HepG2 (cell line): ENCODE results near the gene SNUPN. TPM values are rescaled to one million over a fixed set of nuclear protein-coding genes. Genes with fewer than 3 reads are reported as not detected.

ENCODE experiments used
- HMGA1 ChIP-seq: sonication (generic); formaldehyde crosslinking; conservative IDR thresholded peaks from 2 replicates; pipeline ENCODE4 v1.4.0; 2020; ENCODE audit warnings: missing genetic modification reagents
- NFE2L2 ChIP-seq: fragments of 150-350 bp; IDR thresholded peaks from 2 replicates; pipeline ENCODE4 v1.6.1; 2014; ENCODE audit warnings: low read length
- ONECUT2 ChIP-seq: sonication (generic); formaldehyde crosslinking; IDR thresholded peaks from 2 replicates; pipeline ENCODE4 v1.4.0; 2020; ENCODE audit warnings: missing genetic modification reagents
- SMAD9 ChIP-seq: sonication (generic); formaldehyde crosslinking; IDR thresholded peaks from 2 replicates; pipeline ENCODE4 v1.5.1; 2020; ENCODE audit warnings: mild to moderate bottlenecking, missing genetic modification reagents
- ZNF333 ChIP-seq: sonication (generic); formaldehyde crosslinking; IDR thresholded peaks from 2 replicates; pipeline ENCODE4 v1.4.0; 2020; ENCODE audit warnings: mild to moderate bottlenecking, missing genetic modification reagents, borderline replicate concordance
- ZNF382 ChIP-seq: sonication (generic); formaldehyde crosslinking; IDR thresholded peaks from 2 replicates; pipeline ENCODE4 v1.5.0; 2020; ENCODE audit warnings: missing genetic modification reagents, mild to moderate bottlenecking, borderline replicate concordance
- polyA plus RNA-seq, 8 experiments: library from polyadenylated mRNA; depleted of rRNA in 3 of 8; stranded (reverse) in 7 of 8; unstranded in 1 of 8; fragments of >200 nt; fragmentation: Illumina TruSeq in 4 of 8; extraction: Trizol in 4 of 8; gene quantifications; 2 replicates each; pipeline versions ENCODE4 v1.2.1 to v1.2.3, GENCODE V29; 2011 to 2016; ENCODE audit warnings: low read depth in 4 of 8, missing spikeins in 1 of 8, mixed read lengths in 1 of 8; ENCODE audit not compliant: insufficient read depth in 1 of 8
- total RNA-seq, 5 experiments: library from RNA; depleted of rRNA; stranded (reverse); fragments of >200 nt; fragmentation: Illumina TruSeq; extraction: Trizol; gene quantifications; 2 replicates each; pipeline ENCODE4 v1.2.3, GENCODE V29; 2016; ENCODE audit warnings: low read depth in 1 of 5
- TF ChIP-seq, protein P1 (sequence below): IDR thresholded peaks from 2 replicates; pipeline ENCODE4 v1.6.1; 2018; ENCODE audit warnings: missing genetic modification reagents, mild to moderate bottlenecking, missing compliant biosample characterization
- TF ChIP-seq, protein P2 (sequence below): sonication (generic); formaldehyde crosslinking; IDR thresholded peaks from 2 replicates; pipeline ENCODE4 v1.4.0; 2020; ENCODE audit warnings: mild to moderate bottlenecking, missing genetic modification reagents
- TF ChIP-seq, protein P3 (sequence below): sonication (generic); formaldehyde crosslinking; IDR thresholded peaks from 2 replicates; pipeline ENCODE4 v1.4.0; 2020; ENCODE audit warnings: missing genetic modification reagents
- TF ChIP-seq, protein P4 (sequence below): sonication (generic); formaldehyde crosslinking; conservative IDR thresholded peaks from 2 replicates; pipeline ENCODE4 v1.4.0; 2020; ENCODE audit warnings: missing genetic modification reagents

The SNUPN gene
- total and polyA plus RNA-seq, 2 of the 13 experiments (the other 11 are each of a cell fraction or from before 2014, with no cell fraction given) = 9.0 to 16.4 TPM

DNA sequence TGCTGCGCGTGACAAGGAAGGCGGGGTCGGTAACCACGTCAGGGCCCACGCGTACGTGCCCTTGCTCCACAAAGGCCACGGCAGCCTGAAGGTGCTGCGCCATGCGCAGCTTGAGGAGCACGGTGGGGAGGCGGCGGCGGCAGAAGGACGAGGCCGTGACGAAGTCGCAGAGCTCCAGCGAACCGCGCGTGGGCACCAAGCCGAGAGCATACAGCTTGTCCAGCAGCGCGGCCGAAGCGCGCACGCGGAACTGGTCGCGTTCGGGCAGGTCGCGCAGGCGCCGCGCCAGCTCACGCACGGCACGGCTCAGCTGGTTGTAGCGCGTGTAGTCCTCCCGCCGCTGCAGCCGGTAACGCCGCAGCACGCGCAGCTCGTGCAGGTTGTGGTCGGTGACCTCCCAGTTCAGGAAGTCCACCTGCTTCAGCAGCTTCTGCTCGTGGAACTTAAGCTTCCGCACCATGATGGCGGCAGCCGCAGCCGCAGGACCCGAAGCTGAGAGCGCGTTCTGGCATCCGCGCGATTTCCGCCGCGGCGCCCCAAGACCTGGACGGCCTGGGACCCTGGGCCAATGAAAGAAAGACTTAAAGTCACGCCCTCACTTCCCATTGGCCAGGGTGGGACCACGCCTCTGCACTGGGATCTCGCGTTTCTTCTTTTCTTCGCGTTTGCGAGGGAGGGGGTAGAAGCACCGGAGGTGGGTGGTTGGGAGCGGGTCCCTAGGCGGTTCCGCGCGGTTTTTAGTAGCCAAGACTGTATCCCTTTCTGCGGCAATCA, 14.4 kb upstream of the SNUPN start, which contains the start of gene IMP3 (continued):
- TF ChIP-seq, protein P1, sequence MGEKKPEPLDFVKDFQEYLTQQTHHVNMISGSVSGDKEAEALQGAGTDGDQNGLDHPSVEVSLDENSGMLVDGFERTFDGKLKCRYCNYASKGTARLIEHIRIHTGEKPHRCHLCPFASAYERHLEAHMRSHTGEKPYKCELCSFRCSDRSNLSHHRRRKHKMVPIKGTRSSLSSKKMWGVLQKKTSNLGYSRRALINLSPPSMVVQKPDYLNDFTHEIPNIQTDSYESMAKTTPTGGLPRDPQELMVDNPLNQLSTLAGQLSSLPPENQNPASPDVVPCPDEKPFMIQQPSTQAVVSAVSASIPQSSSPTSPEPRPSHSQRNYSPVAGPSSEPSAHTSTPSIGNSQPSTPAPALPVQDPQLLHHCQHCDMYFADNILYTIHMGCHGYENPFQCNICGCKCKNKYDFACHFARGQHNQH (CRISPR knock-in tag) = peak; percentile 88
- TF ChIP-seq, protein P2, sequence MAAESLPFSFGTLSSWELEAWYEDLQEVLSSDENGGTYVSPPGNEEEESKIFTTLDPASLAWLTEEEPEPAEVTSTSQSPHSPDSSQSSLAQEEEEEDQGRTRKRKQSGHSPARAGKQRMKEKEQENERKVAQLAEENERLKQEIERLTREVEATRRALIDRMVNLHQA (CRISPR knock-in tag) = no peak
- TF ChIP-seq, protein P3, sequence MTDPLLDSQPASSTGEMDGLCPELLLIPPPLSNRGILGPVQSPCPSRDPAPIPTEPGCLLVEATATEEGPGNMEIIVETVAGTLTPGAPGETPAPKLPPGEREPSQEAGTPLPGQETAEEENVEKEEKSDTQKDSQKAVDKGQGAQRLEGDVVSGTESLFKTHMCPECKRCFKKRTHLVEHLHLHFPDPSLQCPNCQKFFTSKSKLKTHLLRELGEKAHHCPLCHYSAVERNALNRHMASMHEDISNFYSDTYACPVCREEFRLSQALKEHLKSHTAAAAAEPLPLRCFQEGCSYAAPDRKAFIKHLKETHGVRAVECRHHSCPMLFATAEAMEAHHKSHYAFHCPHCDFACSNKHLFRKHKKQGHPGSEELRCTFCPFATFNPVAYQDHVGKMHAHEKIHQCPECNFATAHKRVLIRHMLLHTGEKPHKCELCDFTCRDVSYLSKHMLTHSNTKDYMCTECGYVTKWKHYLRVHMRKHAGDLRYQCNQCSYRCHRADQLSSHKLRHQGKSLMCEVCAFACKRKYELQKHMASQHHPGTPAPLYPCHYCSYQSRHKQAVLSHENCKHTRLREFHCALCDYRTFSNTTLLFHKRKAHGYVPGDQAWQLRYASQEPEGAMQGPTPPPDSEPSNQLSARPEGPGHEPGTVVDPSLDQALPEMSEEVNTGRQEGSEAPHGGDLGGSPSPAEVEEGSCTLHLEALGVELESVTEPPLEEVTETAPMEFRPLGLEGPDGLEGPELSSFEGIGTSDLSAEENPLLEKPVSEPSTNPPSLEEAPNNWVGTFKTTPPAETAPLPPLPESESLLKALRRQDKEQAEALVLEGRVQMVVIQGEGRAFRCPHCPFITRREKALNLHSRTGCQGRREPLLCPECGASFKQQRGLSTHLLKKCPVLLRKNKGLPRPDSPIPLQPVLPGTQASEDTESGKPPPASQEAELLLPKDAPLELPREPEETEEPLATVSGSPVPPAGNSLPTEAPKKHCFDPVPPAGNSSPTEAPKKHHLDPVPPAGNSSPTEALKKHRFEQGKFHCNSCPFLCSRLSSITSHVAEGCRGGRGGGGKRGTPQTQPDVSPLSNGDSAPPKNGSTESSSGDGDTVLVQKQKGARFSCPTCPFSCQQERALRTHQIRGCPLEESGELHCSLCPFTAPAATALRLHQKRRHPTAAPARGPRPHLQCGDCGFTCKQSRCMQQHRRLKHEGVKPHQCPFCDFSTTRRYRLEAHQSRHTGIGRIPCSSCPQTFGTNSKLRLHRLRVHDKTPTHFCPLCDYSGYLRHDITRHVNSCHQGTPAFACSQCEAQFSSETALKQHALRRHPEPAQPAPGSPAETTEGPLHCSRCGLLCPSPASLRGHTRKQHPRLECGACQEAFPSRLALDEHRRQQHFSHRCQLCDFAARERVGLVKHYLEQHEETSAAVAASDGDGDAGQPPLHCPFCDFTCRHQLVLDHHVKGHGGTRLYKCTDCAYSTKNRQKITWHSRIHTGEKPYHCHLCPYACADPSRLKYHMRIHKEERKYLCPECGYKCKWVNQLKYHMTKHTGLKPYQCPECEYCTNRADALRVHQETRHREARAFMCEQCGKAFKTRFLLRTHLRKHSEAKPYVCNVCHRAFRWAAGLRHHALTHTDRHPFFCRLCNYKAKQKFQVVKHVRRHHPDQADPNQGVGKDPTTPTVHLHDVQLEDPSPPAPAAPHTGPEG (CRISPR knock-in tag) = peak; percentile 76; the same call in 1 of the 2 replicates
- TF ChIP-seq ZNF382 (no peak), ZNF333 (CRISPR knock-in tag) (peak; percentile 61), ONECUT2 (CRISPR knock-in tag) (no peak; the same call in 1 of the 2 replicates), NFE2L2 (no peak), SMAD9 (CRISPR knock-in tag) (peak; percentile 74; the same call in 1 of the 2 replicates), HMGA1 (CRISPR knock-in tag) (no peak)
- TF ChIP-seq, protein P4, sequence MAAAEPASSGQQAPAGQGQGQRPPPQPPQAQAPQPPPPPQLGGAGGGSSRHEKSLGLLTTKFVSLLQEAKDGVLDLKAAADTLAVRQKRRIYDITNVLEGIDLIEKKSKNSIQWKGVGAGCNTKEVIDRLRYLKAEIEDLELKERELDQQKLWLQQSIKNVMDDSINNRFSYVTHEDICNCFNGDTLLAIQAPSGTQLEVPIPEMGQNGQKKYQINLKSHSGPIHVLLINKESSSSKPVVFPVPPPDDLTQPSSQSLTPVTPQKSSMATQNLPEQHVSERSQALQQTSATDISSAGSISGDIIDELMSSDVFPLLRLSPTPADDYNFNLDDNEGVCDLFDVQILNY (CRISPR knock-in tag) = no peak; the same call in 1 of the 2 replicates
